T-helper 9 cell (primary cell): ENCODE measurements around the gene APOA1.
"Not testable (repeated sequence)": the region's sequence is repeated elsewhere in the genome, so short reads cannot be mapped to it uniquely, and the experiment has no call there.

Experiments used
- DNase-seq: peaks from one replicate; pipeline ENCODE4 v3.0.0-alpha.2; 2020

Gene APOA1

DNA sequence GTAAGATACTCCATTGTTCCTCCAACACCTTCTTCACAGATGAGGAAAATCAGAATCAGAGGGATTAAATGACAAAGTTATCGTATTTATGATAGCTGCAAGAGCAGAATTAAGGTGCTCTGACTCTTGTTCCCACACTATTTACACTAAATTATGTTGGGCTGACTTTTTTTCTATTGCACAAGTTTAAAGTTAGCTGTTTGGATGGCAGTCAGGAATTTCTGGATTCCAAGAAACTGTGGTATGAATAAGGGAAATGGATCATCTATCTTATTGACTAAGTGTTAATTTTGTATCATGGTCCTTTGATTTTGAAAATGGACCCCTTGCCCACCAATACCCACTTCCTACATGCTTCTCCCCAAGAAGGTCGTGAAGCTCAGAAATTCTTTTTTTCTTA lies 19.9 kb upstream of the APOA1 start:
- DNase-seq: no peak

DNA sequence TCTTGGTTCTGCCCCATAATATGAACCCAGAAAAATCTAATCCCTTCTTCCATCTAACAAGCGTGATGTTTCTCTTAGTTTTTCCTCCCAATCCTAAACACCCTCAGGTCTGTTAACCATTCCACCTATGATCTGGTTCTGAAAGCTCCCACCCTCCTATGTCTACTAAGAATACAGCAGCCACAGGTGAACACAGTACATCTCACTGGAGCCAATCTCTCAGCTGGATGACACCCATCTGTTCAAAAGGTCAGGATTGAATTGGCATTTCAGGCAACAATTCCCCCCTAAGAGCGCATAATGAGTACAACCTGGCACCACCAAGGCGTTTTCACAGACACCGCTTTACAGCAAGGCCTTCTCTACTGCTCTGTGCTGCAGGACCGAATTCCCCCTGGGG lies 19.0 kb upstream of the APOA1 start:
- no peak for DNase-seq

DNA sequence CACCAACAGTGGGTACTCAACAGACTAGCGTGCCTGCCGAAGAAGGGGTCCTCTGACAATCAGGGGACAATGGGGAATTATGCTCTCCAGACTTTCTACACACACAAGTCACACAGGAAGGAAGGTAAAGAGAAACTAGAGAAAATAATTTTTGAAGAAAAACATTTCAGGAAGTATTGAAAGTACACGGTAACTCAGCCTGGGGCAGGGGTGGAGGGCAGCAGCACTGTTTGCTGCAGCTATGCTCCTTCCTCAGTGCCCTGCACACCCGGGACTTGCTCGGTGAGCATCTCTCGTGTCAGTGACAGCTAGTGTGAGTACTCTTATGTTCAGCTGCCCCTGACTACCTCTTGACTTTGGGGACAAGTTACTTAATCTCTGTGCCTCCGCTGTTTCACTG lies 18.0 kb upstream of the APOA1 start:
- DNase-seq: no peak

DNA sequence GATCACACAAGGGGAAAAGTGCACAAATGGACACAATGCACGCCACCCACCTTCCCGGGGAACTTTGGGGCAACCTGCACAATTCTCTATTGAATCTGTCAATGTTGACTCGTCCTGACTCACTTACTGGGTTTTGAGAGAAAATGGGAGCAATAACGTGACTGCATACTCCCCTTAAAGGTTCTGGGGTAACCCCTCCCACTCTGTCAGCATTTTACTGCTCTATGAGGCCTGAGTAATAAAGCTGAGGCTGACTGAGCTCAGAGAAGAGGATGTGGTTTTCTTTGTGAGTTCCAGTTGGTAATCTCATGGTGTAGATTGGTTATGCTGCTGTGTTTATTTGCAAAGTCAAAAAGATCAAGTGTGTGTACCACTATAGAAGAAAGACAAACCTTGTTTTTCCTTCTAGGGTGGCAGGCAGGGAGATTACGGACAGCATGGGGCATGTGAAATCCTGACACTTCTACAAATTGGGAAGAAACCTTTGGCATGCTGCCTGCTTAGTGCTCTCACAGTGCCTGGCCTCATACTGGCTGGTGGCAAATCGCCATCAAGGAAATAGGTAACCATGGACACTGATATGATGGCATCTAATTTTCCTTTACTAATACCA lies 16.1 kb upstream of the APOA1 start:
- peak; percentile 20 for DNase-seq

DNA sequence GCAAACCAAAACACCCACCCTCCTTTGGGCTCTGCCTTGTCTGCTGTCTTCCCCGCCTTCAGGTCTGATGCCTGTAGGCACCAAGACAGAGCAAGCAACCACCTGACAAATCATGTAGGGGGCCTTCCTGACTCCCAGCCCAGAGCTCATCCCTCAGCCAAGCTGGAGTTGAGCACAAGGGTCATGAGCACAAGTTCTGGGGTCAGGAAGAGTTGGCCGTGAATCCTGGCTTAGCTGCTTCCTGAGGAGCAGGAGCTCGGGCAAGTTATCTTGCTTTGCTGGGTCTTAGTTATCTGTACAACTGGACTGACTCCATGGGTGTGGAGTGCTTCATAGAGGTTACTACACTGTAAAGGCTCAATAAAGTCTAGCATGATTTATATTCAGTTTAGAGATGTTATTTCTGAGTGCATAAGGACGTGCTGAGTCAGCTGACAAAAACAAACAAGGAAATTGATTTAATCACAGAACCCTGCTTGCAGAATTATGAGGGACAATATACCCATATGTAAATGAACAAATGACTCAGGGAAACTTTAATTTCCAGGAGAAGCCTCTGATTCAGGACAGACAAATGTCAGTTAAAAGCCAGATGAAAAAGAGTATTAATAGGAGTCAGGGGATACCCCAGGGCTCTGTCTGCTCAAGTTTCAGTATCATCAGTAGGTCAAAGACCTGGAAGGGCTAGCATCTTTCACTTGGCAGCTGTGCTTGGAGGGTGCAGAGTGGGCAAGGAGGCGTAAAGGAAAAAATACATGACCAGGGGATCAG lies 15.0 kb upstream of the APOA1 start:
- DNase-seq: no peak

DNA sequence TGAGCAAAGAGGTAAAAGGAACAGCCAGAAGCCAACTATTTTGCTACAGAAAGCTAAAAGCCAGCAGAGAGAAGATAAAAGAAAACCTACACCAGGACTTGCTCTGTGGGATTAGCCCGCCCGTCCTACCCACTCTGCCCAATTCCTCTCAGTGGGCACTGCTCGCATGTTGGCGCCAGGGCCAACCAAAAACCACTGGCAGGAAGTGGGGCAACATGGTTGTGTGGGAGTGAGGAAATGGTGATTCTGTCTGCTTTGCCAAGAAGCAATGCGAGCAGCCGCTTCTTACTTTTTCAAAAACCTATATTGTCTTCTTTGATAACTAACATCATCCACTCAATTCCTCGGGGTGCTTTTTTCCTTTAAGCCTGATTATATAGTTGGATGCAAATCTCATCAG lies 14.2 kb upstream of the APOA1 start:
- DNase-seq: peak; percentile 51

DNA sequence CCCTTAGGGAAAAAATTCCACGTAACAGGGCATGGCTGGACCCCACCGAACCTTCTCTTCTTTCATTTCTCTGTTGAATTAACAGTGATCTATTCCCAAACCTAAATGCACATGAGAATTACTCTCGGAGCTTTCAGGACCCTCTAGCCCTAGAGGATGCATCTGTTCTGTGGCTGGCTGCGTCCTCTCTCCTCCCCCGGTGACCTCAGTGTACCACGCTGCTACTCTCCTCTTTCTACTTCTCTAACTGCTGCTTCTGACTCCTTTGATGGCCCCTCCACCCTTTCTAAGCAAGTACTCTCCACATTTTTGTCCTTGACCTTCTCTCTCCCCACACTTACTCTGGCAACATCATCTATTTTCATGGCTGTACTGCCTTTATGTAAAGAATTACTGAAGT lies 12.1 kb upstream of the APOA1 start:
- DNase-seq: no peak

DNA sequence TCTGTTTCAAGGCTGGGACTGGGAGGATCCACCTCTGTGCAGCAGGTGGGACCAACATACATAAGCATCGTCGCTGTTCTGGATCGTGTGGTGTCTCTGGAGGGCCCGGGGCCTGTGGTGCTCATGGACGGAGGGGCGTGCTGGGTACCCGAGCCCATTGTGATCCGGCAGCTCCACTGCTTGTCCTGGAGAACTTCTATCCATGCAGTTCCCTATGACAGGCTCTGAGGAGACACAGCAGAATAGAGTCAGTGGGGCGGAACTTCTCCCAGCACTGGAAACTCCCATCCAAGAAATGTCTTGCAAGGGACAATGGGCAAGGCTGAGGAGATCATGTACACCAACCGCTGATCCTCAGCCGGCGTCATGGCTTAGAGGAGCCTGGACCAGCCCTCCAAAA lies 11.6 kb upstream of the APOA1 start:
- no peak for DNase-seq

DNA sequence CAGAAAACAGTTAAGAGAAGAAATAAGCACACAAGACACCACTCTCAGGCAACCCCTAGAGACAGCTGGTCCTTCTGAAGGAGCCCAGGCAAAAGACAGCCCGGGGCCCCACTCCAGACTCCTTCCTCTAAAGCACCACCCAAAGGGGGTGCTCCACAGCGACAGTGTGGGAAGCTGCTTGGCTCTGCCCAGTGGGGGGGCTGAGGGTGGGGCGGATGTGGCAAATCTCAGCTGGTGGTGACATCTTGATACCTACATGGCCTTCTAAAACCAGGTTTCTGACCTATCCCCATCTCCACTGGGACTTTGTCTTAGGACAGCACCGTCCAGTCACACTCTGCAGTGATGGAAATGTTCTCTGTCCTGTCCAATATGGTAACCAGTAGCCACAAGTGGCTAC lies 10.2 kb upstream of the APOA1 start:
- no peak for DNase-seq

DNA sequence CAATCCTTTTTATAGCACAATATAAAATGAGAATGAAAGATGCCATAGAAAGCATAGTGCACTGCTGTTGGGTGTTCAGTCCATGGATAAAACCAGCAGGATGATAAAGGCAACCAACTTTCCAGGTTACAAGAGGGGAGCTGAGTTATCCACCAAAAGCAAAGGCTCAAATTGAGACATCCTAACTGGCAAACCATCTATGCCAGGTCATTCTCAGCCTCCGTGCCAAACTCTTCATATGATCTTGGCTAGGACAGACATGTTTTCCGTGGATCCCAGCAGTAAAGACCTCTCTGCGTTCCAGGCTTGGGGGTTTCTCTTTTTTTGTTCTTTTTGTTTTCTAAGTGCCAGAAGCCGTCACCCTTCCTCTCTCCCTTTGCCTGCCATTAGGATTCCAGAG lies 7.3 kb upstream of the APOA1 start:
- no peak for DNase-seq

DNA sequence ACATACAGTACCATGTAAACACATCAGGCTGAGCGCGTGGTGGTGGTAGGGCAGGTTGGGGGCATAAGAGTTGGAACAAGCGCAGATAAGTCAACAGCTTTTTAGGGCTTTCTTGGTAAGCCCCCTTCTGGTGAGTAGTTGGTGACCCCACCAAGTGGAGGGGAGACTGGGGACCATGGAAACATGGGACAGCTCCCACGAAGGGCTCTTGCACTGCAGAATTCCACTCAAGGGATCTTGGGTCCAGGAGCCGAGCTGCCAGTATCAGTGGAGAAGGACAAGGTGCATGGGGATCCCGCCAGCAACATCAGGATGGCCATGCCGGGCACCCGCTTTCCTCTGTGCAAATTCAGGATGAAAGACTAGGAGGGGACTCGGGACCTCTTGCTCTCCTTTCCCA lies 6.2 kb upstream of the APOA1 start:
- no peak for DNase-seq

DNA sequence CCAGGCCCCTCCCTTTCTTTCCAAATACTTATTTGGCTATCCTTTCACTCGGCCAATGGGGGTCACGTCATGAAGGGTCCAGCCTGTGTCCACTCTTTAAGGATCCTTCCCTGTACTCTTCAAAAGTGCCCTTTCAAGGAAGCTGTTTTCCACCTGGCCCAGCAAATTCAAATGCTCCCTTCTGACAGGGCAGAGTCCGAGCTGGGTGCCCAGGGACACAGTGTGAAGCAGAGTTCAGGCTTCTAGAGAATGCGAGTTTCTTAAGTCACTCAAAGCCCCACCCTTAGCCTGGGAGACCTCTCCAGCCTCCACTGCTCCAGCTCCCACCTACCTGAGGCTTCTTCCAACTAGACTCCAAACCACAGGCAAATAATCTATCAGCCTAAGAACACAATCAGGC lies 5.5 kb upstream of the APOA1 start:
- no peak for DNase-seq

DNA sequence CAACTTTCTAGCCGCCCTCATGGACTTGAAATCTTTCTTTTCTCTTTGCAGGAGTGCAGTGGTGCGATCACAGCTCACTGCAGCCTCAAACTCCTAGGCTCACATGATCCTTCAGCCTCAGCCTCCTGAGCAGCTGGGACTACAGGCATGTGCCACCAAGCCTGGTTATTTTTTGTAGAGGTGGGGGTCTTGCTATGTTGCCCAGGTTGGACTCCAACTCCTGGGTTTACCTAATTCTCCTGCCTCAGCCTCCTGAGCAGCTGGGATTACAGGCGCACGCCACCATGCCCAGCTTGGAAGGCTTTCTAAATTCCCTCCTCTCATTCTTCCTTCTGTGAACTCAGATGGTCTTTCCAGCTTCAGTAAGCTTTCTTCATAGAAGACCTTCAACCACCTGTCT lies 4.7 kb upstream of the APOA1 start:
- DNase-seq: no peak

DNA sequence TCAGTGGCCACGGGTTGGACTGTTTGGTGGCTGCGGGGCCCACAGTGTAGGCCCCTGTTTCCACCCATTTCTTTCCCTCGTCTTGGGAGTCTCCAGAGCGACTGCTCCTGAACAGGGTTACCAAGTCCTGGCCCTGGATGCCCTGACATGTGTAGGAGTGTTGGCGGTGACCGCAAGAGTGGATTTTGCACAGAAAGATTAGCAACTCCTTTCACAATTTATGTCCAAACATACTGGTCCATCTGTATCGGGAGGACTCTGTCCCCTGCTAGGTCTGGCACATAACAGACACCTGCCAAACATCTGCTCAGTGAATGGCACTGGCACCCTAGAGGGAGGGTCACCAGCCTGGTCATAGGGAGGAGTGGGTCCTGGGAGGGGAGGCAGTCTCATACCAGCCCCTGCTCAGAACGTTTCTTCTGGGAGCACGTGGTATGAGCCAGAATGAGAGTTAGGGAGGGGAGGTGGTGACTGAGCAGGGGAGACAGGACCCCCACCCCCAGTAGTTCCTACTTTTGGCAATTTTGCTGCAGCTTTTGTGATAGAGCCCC lies 3.4 kb upstream of the APOA1 start:
- DNase-seq: no peak

DNA sequence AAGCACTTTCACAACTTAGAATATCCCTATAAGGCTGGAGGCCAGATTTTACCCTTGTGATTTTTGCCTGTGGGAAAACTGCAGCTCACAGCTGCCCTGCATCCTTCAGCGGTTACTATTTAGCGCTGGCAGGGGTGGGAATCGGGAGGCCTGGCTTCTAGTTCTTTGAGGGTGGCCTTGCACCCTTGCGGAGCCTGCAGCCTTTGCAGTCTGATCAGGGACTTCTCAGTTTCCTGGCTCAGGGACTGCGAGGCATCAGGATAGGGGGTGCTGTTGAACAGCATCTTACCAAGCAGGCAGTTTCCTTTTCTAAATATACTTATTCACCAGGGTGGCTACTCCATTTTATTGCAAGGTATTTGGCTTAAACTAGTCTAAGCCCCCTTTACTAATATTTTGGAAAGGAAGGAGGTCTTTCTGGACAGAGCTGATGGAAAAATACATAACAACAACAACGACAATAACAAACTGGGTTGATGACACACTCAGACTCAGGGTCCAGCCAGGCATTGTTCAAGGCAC lies 2.9 kb upstream of the APOA1 start:
- no peak for DNase-seq

DNA sequence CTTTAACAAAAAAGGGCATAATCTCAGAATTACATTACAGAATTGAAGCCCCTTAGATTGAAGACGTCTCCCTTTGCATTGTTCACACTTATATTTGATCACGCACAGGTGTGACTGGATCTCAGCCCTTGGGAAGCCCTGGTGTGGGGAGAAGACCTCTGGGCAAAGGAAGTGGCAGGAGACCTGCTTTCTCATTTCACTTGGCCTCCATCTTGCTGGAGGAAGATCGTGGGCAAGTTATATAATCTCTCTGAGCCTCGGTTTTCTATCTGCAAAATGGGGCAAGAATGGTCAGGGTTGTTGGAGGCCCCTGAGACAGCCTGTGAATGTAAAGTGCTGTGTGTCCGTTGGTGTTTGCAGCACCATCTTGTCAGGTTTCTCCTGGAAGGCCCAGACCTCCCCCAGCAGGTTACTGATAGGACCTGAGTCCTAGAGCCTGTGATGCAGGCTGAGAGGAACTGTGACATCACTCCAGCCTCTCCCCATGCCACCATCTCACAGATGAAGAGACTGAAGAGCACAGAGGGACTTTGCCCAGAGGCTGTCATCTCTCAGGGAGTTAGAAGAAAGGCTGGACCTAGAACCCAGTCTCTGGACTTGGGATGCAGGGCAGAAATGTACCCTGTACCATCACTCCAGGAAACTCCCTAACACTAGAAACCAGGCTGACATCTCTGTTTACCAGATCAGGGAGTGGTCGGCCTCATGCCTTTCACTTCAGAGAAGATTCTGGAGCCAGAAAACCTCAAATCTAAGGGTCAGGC lies 1.1 kb upstream of the APOA1 start:
- no peak for DNase-seq

DNA sequence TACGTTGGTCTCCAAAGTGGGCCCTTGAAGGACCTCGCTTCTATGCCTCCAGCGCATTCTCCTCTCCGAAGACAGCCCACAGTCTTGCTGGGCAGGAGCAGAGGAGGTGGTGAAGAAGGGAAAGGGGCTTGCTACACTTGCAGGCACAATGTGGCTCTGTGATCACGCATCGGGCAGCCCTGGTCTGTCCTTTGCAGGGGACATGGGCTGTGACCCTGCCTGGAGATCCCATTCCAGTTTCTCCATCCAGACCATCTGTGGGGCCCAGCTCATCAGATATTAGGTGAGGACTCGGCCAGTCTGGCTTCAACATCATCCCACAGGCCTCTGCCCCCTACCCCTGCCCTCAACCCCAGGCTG lies 810 bp downstream of the APOA1 start:
- DNase-seq: no peak

DNA sequence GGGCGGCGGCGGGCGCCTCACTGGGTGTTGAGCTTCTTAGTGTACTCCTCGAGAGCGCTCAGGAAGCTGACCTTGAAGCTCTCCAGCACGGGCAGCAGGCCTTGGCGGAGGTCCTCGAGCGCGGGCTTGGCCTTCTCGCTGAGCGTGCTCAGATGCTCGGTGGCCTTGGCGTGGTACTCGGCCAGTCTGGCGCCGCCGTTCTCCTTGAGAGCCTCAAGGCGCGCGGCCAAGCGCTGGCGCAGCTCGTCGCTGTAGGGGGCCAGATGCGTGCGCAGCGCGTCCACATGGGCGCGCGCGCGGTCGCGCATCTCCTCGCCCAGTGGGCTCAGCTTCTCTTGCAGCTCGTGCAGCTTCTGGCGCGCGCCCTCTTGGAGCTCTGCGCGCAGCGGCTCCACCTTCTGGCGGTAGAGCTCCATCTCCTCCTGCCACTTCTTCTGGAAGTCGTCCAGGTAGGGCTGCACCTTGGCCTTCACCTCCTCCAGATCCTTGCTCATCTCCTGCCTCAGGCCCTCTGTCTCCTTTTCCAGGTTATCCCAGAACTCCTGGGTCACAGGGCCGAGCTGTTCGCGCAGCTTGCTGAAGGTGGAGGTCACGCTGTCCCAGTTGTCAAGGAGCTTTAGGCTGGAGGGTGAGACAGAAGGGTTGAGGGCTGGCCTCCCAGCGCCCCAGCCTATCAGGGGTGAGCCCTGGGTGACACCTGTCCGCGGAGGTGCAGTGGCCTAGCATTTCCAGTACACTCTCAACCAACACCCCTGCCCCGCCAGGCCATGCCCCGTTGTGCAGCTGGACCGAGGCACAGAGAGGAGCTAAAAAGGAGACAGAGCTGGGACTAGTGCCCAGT lies 1.4 kb downstream of the APOA1 start:
- DNase-seq: peak; percentile 60

DNA sequence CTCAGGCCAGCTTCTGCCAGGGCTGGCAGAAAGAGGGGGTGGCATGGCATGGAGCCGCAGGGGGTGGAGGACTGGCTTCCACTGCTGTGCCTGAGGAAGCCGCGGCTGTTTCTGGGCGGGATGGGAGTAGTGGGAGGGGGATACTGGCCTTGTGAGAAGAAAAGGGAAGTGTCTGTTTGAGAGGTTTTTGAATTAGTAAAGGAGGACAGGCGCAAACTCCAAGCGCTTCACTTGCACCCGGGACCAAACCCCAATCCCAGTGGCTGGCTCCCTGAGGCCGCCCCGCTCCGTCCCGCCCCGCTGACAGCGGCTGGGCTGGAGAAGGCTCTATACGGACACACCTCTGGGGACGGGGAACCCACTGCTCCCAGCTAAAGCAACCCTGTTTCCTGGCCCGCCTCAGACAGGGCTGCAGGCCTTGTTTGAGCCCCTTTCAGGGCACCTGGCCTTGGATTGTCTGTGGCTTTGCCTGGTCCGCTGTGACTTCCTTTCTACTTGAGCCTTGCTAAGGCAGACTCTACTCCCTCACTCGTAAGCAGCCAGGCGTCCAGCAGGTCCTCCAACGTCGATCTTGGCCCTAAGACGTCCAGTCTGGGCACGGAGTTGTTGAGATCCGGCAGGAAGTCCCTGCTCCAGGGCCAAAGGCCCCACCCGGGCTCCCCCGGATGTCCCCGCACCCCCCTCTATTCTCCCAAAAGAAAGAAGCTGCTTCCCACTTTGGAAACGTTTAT lies 2.2 kb downstream of the APOA1 start:
- no peak for DNase-seq

DNA sequence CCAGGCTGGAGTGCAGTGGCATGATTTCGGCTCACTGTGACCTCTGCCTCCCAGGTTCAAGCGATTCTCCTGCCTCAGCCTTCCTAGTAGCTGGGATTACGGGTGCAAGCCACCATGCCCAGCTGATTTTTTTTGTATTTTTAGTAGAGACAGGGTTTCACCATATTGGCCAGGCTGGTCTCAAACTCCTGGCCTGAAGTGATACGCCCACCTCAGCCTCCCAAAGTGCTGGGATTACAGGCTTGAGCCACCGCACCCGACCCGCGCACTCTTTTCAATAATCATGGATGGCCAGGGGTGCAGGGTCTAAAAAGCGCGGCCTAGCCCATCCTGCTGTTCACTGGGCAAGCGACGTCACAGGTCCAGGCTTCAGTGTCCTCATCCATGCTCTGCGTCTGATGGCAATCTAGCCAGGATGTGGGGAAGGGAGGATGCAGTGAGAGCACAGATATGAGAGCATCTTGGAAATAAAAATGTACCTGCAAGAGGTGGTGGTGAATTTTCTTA lies 2.8 kb downstream of the APOA1 start:
- DNase-seq: not testable (repeated sequence)

DNA sequence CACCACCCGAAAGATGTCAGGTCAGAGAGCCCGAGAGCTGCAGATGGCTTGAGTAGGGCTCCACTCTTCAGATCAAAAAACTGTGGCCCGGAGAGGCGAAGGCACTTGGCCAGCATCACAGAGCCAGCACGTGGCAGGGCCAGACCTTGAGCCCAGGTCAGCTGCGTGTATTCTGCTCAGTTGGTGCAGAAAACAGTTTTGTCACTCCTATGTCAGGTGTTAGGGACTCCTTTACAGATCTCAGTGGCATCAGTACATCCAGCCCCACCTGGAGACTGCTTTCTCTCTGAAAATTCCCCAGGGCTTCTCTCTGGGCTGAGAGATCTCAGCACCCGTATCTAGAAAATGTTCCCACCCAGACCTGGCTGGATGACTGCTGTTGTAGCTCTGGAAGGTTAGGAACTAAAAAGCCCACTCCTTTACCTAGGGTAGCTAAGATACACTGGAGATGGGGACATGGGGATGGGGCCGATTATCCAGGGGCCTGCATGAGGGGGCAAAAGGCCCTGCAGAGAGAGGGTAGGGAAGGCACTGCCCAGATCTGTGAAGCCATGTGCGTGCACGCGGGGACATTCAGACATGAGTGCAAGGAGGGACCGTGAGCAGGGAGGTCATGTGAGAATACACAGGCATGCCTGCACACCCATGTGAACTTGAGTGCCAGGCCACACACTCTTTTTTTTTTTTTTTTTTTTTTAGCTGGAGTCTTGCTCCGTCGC lies 3.4 kb downstream of the APOA1 start:
- DNase-seq: no peak
